Measurements from ENCODE around the gene AGMAT.

The AGMAT gene

DNA sequence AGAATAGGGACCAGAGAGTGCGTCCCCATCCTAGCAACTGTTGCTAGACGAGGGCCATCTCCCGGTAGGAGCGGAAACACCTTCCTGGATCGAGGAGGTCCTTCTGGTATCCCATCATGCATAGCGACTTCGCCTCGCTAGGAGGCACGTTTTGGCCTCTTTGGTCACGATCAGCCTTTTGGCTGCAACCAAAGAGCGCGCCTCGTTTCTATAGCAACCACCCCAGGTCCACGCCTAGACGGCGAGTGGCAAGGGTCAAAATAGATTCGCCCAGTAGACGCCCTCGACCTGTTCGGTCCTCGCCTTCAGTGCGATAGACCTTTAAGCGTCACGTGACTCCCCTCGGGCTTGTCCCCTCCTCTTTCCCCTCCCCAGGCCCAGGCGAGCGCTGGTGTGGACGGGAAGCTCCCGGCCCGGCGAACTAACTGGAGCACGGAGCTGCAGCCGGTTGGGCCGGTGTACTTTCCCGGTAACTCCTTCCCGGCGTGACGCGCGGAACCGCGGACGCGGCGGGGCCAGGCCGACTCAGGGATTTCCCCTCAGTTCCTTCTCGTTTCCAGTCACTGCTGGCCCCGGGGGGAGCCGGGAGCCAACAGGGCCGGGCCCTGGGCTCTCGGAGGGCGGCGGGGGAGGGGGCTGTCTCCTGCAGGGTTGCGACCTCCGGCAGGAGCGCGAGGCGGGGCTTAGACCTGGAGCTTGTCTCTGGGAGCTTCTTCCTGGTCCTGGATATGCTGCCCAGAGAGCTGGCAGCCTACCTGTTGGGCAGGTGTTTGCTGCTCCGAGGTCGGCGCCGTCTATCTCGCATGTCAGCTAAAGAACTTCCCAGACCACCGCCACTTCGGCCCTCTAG is 58.1 kb downstream of the AGMAT start, which contains the start of gene DNAJC16:
TSS of gene DNAJC16 (plus strand) at position 359 of the 850 bp plus-strand sequence. CDS start 2,258 bp downstream, outside the sequence.
- peak; percentile 100 for DNase-seq
- in situ Hi-C loops (cut with MboI; ENCODE audit: low pct_unique_long_range_greater_than_20kb, low sequenced_read_pairs): no loop called here

DNA sequence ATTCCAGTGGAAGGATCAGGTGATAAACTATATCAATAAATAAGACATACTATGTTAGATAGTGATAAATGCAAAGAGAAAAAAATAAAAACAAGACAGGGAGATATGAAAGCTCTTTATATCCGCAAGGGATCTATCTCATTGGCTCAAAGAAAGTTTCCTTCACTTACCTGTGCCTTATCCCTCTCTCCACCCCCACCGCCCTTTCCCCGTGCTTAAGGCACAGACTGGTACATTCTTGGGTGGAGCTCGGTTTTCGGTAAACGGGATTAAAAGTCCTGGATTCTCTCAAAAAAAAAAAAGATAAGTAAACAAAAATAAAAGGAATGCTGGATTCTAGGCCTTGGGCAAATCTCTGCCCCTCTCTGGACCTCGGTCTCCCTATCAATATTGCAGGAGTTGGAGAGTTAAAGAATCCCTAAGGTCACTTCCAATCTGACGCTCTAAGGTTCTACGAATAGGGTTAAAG is 58.8 kb downstream of the AGMAT start:
- in situ Hi-C loops (cut with MboI; ENCODE audit: low pct_unique_long_range_greater_than_20kb, low sequenced_read_pairs): no loop called here
- no peak for DNase-seq

DNA sequence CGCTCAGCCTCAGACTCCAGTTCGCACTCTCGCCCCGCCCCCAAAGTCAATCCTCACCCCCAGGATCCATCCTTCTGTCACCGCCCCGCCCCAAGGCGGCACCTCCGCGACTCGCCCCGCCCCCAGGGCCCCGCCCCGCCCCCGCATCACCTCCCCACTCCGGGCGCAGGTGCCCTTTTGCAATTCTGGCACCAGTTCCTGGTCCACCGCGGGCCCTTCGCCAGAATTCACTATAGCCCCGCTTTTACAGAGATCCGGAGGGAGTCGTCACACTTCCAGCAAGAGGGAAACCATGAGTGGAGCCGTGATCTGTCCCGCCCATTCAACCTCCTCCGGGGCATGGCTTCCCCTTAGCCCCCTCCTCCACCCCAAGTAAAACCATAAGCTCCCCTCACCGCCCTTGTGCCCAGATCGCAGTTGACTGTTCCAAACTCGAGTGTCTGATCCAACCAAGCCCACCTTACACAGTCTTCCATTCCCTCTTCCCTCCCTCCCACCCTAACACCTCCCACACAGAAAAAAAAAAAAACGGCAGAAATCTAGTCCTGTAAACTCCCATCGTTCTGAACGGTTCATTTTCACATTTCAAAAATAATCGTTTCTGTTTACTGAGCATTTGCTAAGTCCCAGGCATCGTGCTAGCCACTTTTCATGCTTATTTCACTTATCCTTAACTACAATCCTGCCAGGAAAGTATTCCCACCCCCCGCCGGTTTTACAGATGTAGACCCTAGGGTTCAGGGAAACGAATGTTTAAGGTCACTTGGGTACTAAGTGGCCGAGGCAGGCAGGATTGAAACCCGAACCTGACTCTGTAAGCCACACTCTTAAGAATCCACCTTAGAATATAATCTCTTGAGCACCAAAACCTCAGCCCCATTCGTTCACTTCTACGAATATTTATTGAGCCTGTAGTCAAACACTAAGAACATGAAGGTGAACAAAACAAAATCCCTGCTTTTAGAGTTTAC is 59.5 kb downstream of the AGMAT start:
- DNase-seq: peak; percentile 18
- in situ Hi-C loops (cut with MboI; ENCODE audit: low pct_unique_long_range_greater_than_20kb, low sequenced_read_pairs): no loop called here

DNA sequence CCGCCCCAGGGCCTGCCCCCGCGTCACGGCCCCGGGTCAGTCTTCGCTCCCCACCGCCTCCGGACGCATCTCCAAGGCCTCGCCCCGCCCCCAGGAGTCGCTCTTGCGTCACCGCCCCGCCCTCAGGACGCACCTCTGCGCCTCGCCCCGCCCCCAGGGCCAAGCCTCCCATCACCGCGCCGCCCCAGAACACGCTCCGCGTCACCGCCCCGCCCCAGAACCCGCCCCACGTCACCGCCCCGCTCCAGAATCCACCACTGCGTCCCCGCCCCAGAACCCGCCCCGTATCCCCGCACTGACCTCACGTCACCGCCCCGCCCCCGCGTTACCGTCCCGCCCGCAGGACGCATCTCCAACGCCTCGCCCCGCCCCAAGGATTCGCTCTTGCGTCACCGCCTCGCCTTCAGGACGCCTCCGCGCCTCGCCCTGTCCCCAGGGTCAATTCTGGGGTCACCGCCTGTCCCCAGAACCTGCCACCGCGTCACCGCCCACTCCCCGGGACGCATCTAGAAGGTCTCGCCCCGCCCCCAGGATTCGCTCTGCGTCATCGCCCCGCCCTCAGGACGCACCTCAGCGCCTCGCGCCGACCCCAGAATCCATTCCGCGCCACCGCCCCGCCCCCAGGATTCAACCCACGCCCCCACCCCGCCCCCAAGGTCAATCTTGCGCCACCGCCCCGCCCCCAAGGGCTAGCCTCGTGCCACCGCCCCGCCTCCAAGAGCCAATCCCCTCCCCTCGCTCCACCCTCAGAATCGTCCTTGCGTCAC is 60.4 kb downstream of the AGMAT start:
- in situ Hi-C loops (cut with MboI; ENCODE audit: low pct_unique_long_range_greater_than_20kb, low sequenced_read_pairs): no loop called here

DNA sequence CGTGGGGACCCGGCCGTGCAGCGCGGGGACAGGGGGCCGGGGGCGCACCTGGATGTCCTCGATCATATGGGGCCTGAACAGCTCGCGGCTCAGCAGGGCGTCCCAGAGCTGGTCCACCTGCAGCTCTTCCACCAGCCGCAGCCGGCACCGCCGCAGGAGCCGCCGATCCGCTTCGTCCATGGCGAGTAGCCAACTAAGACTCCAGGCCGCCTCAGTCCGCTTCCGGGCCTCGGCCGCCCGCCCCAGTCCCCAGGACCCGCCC is 60.9 kb downstream of the AGMAT start, which contains the start of gene CASP9:
TSS of gene CASP9 (minus strand) at position 195 of the 262 bp plus-strand sequence. CDS start at position 180, 15 bp downstream.
- in situ Hi-C loops (cut with MboI; ENCODE audit: low pct_unique_long_range_greater_than_20kb, low sequenced_read_pairs): no loop called here
- no peak for DNase-seq

More for the DNA sequence above, 60.4 kb downstream of the AGMAT start:
- peak; percentile 90 for DNase-seq

DNA sequence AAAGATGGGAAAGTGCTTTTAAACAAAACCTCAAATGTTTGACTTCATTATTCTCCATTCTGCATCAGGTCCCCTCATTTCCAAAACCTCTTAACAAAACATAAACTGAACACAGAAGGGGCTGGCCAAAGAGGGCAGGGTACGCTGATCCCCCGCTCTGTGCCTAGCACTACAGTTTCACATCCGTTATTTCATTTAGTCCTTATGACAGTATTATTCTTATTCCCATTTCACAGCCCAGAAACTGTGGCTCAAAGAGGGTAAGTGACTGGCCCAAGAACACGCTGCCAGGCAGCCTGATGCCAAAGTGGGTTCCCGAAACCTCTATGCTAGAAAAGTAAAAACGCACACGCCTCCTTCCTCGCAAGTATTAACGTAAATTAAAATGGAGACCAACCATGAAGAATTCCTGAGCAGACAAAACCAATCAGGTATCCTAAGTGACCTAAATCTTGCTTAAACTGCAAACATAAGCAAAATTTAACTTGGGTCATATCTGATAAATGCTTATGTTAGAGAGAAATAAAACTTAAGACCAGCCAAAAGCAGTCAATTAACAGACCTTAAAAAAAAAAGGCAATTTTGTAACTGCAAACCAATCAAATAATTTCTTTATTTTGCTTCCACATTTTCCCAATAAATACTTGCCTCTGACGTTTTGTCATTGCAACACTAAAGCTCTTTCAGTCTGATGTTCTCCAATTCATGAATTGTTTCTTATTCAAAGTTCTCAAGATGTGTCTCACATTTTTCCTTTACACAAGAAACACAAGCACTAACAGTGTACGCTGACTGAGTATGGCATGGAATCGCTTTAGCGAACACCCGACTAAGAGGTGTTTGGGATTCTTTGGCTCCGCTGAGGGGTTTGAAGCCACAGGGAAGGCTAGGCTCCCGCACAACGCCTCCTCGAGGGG is 61.5 kb downstream of the AGMAT start:
- in situ Hi-C loops (cut with MboI; ENCODE audit: low pct_unique_long_range_greater_than_20kb, low sequenced_read_pairs): no loop called here
- no peak for DNase-seq

DNA sequence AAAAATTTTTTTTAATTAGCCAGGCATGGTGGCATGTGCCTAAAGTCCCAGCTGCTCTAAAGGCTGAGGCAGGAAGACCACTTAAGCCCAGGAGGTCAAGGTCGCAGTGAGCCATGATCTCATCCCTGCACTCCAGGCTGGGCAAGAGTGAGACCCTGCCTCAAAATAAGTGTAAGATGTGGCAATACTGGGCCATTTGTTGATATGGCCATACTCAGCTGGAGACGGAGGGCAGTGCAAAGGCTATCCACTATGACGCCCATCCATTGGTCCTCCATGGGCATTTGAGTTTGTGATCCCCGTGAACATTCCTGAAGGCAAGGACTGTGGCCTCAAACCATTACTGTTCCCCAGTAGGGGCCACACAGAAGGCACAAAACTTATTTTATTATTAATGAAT is 62.3 kb downstream of the AGMAT start:
- DNase-seq: no peak
- in situ Hi-C loops (cut with MboI; ENCODE audit: low pct_unique_long_range_greater_than_20kb, low sequenced_read_pairs): no loop called here

Measured in KBM-7 (cell line).